Memory B cell (primary cell): Measurements from ENCODE around the gene PDE4B.
"Not testable (repeated sequence)": the region's sequence is repeated elsewhere in the genome, so short reads cannot be mapped to it uniquely, and the experiment has no call there.

Source experiments
- ATAC-seq: fragments of 150-1000 bp; cut with Tn5 transposase; 2 replicates; pipeline ENCODE4 v1.10.0; 2021; ENCODE audit warnings: low read depth, mild to moderate bottlenecking, moderate library complexity
- DNase-seq, 2 donors: peaks; one replicate each; pipeline ENCODE4 v3.0.0; 2022; ENCODE audit warnings: low spot score in 2 of 2
- H3K27ac Mint-ChIP-seq: one replicate; pipeline ENCODE4 v1.8.0; 2022; ENCODE audit warnings: mild to moderate bottlenecking, moderate library complexity, mixed read lengths
- H3K27me3 Mint-ChIP-seq: one replicate; pipeline ENCODE4 v1.8.0; 2022; ENCODE audit warnings: mixed read lengths
- H3K36me3 Mint-ChIP-seq: one replicate; pipeline ENCODE4 v1.8.0; 2022; ENCODE audit warnings: mild to moderate bottlenecking, mixed read lengths
- H3K4me1 Mint-ChIP-seq: one replicate; pipeline ENCODE4 v1.8.0; 2022; ENCODE audit warnings: mixed read lengths
- H3K4me3 Mint-ChIP-seq: one replicate; pipeline ENCODE4 v1.8.0; 2022; ENCODE audit warnings: mild to moderate bottlenecking, moderate library complexity, mixed read lengths
- H3K9me3 Mint-ChIP-seq: one replicate; pipeline ENCODE4 v1.8.0; 2022; ENCODE audit warnings: mixed read lengths

Gene PDE4B

DNA sequence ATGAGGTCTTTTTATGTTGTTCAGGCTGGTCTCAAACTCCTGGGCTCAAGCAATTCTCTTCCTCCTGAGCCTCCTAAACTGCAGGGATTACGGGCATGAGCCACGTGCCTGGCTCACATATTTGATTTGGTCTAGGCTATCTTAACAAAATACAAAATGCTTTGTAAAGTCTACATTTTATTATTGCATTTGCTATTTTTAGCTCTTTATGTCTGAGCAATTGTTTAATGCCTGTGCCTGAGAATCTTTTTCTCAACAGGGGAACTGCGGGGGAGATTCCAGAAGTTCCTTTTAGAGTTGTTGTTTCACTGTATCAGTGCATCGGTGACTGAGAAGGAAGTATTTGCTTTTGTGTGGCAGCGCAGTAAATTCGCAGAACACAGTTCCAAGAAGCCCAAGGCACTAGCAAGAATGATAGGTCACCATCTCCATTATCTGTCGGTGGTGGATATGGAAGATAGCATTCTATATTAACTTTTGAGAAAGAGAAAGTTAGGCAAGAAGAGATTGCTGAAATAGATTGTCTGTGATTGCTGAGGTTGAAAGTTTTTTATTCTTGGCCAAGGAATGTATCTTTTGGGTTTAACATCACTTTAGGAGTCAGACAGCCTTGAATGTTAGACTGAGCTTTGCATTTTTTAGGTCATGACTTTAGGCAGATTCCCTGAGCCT lies 167.3 kb downstream of the PDE4B start:
- Mint-ChIP-seq H3K36me3 (no peaks in the 10 kb centered on the region), H3K9me3 (no peaks in the 10 kb centered on the region), H3K4me3 (no peak overlapping the region), H3K27ac (no peak overlapping the region), H3K27me3 (peaks cover 2% of the 10 kb centered on the region), H3K4me1 (no peaks in the 10 kb centered on the region)
- ATAC-seq = no peak
- no peak for DNase-seq

DNA sequence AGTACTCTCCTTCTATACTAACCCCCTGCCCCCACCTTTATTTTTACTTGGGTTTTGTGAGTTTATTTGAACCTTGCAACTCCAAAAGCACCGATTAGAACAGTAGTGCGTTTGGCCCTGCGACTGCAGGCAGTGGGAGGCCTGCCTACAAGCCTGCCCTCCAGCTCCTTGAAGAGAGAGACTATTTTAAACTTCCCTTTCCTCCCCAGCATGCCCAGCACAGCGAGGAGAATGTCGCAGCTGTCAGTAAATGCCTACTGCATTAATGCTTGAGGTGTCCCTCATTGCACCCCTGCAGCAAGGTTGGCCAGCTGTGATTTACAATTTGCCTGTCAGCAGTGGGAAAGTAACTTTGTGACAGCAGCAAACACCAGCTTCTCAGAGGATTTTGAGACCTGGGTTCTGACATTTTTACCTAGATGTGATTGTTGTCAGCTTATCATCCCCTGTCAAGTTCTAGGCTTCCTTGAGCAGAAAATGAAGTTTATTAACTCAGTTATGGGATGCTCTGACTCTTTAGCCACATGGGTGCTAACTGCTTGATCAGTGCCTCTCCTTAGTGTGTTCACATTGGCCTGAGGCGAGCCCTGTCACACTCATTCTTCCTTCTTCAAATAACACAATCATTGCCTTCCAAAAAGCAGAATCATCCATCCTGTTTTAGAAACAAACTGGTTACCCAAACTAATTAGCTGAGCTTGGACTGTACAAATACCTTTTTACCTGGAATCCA lies 170.6 kb downstream of the PDE4B start:
- no peaks in the 10 kb centered on the region for H3K36me3 Mint-ChIP-seq
- H3K9me3 Mint-ChIP-seq = no peaks in the 10 kb centered on the region
- no peak for ATAC-seq
- no peak overlapping the region for H3K4me3 Mint-ChIP-seq
- no peak for DNase-seq
- H3K27ac Mint-ChIP-seq = no peak overlapping the region
- H3K4me1 Mint-ChIP-seq = no peaks in the 10 kb centered on the region
- peaks cover 7% of the 10 kb centered on the region for H3K27me3 Mint-ChIP-seq

DNA sequence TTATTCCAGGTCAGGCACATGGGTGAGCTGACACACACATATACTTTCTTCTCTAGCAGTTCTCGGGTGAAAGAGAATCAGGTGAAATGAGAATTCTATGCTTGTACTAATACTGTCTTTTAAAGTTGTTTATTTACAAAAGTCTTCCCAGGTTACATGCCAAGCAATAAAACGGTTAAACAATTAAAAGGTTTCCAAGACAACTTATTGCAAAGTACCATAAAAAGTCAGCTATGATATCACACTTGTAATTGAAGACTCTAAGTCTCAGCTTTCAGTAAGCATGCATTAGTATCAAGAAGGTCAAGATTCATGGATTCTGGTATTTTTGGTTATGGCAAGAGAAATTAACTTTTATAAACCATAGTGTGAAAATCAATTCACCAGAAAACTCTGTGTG lies 171.4 kb downstream of the PDE4B start:
- Mint-ChIP-seq H3K27me3 (peaks cover 7% of the 10 kb centered on the region), H3K4me3 (no peak overlapping the region), H3K36me3 (no peaks in the 10 kb centered on the region), H3K4me1 (no peaks in the 10 kb centered on the region), H3K9me3 (no peaks in the 10 kb centered on the region), H3K27ac (no peak overlapping the region)
- ATAC-seq (no peak), DNase-seq (no peak)

DNA sequence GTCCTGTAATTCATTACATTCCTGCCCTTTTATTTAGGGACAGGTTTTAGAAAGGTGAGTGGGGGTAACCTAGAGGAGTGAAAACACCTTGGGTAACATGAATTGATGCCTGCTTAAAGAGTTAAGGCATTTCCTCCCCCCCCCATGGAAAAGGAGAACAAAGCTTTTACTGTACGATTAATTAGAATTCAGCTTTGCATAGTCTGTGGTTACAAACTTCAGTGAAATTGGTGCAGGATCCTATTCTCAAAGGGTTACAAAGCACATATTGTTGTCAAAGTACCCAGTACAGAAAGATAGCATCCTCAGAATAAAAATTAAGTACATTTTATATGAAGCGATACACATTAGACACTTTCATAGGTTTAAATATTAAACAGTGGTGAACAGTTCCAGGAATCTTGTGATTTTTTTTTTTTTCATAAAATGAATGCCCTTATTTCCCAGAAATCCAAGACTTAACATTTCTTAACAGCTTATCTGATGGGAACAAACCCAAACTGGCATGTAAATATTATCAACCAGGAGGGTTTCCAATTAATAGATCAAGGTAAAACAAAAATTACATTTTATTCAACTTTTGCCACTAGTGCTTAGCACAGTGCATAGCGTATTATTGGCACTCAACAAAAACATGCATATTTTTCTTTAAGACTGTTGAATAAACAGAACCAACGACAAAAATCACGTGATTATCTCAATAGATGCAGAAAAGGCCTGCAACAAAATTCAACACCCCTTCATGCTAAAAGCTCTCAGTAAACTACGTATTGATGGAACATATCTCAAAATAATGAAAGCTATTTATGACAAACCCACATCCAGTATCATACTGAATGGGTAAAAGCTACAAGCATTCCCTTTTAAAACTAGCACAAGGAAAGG lies 172.7 kb downstream of the PDE4B start:
- no peak overlapping the region for H3K27ac Mint-ChIP-seq
- ATAC-seq (no peak), DNase-seq (no peak)
- peaks cover 7% of the 10 kb centered on the region for H3K27me3 Mint-ChIP-seq
- H3K36me3 Mint-ChIP-seq = no peaks in the 10 kb centered on the region
- no peak overlapping the region for H3K4me3 Mint-ChIP-seq
- no peaks in the 10 kb centered on the region for H3K4me1 Mint-ChIP-seq
- H3K9me3 Mint-ChIP-seq = no peaks in the 10 kb centered on the region

DNA sequence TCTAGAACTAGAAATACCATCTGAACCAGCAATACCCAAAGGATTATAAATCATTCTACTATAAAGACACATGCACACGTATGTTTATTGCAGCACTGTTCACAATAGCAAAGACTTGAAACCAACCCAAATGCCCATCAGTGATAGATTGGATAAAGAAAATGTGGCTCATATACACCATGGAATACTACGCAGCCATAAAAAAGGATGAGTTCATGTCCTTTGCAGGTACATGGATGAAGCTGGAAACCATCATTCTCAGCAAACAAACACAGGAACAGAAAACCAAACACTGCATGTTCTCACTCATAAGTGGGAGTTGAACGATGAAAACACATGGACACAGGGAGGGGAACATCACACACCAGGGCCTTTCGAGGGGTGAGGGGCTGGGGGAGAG lies 174.8 kb downstream of the PDE4B start:
- ATAC-seq, H3K4me3 Mint-ChIP-seq, H3K27me3 Mint-ChIP-seq, H3K4me1 Mint-ChIP-seq, DNase-seq, H3K9me3 Mint-ChIP-seq, H3K27ac Mint-ChIP-seq, H3K36me3 Mint-ChIP-seq: not testable (repeated sequence)

DNA sequence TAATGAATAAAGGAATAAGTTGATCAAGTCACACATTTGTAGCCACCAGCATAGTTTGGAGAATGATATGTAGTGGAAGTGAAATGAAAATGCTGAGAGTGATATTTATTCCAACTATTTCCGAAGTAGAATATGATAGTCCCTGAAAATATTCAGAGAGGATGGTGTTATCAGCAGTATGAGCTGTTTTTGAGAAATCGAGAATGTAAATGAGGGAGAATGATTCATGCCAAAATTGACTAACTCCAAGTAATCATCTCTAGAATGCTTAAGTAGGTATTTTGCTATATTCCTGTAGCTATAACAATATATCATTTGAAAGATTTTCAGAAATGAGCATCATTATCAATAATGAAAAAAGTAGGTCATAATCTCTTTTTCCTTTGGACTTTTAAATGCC lies 178.9 kb downstream of the PDE4B start:
- no peak overlapping the region for H3K4me3 Mint-ChIP-seq
- H3K27me3 Mint-ChIP-seq = peaks cover 8% of the 10 kb centered on the region
- DNase-seq (no peak), ATAC-seq (no peak)
- H3K36me3 Mint-ChIP-seq = peaks cover 4% of the 10 kb centered on the region
- H3K9me3 Mint-ChIP-seq = peaks cover 10% of the 10 kb centered on the region
- no peaks in the 10 kb centered on the region for H3K4me1 Mint-ChIP-seq
- no peak overlapping the region for H3K27ac Mint-ChIP-seq

DNA sequence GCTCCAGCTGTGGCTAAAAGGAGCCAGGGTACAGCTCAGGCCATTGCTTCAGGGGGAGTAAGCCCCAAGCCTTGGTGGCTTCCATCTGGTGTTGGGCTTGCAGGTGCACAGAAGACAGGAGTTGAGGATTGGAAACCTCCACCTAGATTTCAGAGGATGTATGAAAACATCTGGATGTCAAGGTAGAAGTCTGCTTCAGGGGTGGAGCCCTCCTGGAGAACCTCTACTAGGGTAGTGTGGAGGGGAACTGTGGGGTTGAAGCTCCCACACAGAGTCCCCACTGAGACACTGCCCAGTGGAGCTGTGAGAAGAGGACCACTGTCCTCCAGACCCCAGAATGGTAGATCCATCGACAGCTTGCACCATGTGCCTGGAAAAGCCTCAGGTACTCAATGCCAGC lies 183.0 kb downstream of the PDE4B start:
- peaks cover 7% of the 10 kb centered on the region for H3K27me3 Mint-ChIP-seq
- H3K9me3 Mint-ChIP-seq = peaks cover 14% of the 10 kb centered on the region

DNA sequence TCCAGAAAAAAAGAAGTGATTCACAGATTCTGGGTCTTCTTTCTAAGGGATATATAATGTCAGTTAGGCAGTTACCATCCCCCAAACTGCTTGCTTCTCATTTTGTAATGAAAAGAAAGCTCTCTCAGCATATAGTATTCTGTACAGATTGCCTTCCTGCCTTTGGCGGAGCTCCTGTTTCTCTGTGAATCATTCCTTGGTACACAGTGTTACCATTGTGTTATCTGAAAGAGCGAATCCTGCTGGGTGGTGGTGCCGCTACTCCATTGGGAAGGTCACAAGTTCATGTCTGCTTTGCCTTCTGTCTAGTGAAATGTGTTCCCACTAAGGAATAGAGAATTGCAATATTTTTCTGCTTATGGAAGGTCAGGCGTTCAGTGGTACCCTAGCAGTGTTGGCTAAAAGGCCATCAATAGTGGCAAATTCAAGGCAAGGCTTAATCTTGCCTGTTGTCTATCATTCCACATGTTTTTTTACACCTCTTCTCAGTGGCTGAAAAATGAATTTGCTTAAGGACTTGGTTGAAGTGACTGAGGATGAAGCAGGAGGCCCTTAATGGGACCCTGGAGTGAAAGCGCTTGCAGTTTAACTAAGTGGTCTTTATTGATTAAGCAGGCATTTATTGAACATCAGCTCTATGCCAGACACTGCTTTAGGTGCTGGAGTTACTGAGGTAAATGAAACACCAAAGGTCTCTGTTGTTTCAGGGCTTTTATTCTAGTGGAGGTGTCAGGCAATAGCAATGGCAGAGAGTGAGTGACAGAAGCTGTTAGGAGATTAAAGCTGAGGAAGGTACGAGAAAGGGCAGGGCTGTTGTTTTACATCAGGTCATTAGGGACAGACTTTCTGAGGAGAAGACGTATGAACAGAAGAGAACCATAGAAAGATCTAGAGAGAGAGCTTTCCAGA lies 186.7 kb downstream of the PDE4B start:
- DNase-seq (no peak), ATAC-seq (no peak)
- peaks cover 14% of the 10 kb centered on the region for H3K9me3 Mint-ChIP-seq
- H3K27ac Mint-ChIP-seq = no peak overlapping the region
- peaks cover 7% of the 10 kb centered on the region for H3K27me3 Mint-ChIP-seq
- H3K4me3 Mint-ChIP-seq = no peak overlapping the region
- H3K4me1 Mint-ChIP-seq = no peaks in the 10 kb centered on the region
- peaks cover 4% of the 10 kb centered on the region for H3K36me3 Mint-ChIP-seq

More for the DNA sequence above, 183.0 kb downstream of the PDE4B start:
- peaks cover 4% of the 10 kb centered on the region for H3K36me3 Mint-ChIP-seq
- H3K4me3 Mint-ChIP-seq = no peak overlapping the region
- ATAC-seq (no peak), DNase-seq (no peak)
- H3K4me1 Mint-ChIP-seq = no peaks in the 10 kb centered on the region
- no peak overlapping the region for H3K27ac Mint-ChIP-seq

DNA sequence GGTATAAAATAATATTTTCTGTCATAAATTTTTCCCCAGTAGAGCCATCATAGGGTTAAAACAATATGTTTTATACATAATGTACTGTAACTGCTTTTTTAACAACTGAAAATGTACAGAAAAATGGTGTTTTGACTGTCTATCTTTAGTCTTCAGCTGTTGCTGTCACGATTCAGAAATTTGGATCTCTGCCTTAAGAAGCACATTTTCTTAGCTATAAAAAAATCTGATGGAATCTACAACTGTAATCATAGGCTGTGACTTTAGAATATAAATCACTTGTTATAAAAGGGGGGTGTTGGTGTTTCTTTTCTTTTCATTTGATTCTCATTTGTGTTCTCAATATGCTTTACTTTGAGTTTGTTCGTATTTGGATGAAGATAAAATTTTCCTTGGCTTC lies 187.5 kb downstream of the PDE4B start:
- Mint-ChIP-seq H3K27ac (no peak overlapping the region), H3K4me1 (no peaks in the 10 kb centered on the region), H3K4me3 (no peak overlapping the region), H3K27me3 (peaks cover 7% of the 10 kb centered on the region), H3K9me3 (peaks cover 7% of the 10 kb centered on the region), H3K36me3 (peaks cover 1% of the 10 kb centered on the region)
- no peak for DNase-seq
- no peak for ATAC-seq

DNA sequence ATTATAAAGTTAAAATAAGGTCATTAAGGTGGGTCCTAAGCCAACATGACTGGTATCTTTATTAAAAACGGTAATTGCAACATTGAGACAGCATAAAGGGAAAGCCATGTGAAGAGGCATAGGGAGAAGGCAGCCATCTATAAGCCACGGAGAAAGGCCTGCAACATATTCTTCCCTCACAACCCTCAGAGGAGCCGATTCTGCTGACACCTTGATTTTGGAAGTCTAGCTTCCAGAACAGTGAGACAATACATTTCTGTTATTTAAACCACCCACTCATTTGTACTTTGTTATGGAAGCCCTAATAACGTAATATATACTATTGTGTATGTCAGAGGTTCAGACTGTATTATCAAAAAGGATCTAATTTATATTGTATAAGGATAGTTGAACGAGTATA lies 190.8 kb downstream of the PDE4B start:
- peaks cover 2% of the 10 kb centered on the region for H3K9me3 Mint-ChIP-seq
- H3K27me3 Mint-ChIP-seq = peaks cover 7% of the 10 kb centered on the region
- H3K4me3 Mint-ChIP-seq = no peak overlapping the region

DNA sequence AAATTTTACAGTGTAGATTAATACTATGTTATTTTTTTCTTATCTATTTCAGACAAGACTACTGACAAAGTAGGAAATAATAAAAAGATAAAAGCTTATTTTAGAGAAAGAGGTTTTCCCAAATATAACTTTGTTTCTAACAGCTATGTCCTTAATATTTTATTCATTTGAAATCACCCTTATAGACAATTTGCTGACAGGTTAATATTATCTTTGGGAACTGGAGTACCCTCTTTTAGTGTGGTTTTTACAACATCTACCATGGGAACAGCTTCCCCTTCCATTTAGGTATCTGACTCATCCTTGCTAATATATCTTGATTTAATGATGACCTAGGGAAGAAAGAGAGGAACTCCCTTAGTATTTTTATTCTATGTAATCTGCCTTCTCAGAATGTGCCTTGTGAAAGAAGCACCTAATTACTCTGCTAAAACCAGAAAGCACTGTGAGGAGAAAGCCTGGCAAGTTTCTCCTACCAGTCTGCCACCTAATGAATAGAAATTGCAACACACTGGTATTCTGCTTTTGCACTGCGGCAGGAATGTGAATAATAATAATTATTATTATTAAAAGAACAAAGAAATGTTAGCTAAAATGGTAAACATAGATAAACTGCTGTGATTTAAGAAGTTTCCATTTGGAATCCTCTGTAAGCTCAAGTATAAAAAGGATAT lies 192.8 kb downstream of the PDE4B start:
- H3K4me1 Mint-ChIP-seq = no peaks in the 10 kb centered on the region
- peaks cover 2% of the 10 kb centered on the region for H3K27me3 Mint-ChIP-seq
- H3K4me3 Mint-ChIP-seq = no peak overlapping the region
- no peak overlapping the region for H3K27ac Mint-ChIP-seq
- no peaks in the 10 kb centered on the region for H3K9me3 Mint-ChIP-seq
- no peak for DNase-seq
- H3K36me3 Mint-ChIP-seq = no peaks in the 10 kb centered on the region
- ATAC-seq = no peak

More for the DNA sequence above, 190.8 kb downstream of the PDE4B start:
- DNase-seq (no peak), ATAC-seq (no peak)
- Mint-ChIP-seq H3K36me3 (no peaks in the 10 kb centered on the region), H3K4me1 (no peaks in the 10 kb centered on the region), H3K27ac (no peak overlapping the region)

DNA sequence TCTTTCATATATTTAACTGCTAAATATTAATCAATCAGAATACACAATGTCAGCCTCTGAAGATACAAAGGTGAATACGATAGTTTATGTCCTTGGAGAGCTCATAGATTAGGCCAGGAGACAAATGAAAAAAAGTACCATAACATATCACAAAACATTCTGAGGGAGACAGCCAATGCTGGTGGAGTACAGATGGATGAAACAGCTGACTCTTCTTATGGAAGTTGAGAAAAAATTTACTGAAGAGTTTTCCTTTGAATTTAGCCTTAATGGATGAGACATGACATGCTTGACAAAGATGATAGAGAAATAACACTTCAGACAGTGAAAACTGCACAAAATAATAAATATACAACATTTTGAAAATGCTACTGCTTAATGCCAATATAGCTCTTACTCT lies 193.5 kb downstream of the PDE4B start:
- no peak overlapping the region for H3K27ac Mint-ChIP-seq
- peaks cover 2% of the 10 kb centered on the region for H3K27me3 Mint-ChIP-seq
- H3K9me3 Mint-ChIP-seq = no peaks in the 10 kb centered on the region
- no peaks in the 10 kb centered on the region for H3K36me3 Mint-ChIP-seq
- ATAC-seq (no peak), DNase-seq (no peak)
- H3K4me3 Mint-ChIP-seq = no peak overlapping the region
- no peaks in the 10 kb centered on the region for H3K4me1 Mint-ChIP-seq

DNA sequence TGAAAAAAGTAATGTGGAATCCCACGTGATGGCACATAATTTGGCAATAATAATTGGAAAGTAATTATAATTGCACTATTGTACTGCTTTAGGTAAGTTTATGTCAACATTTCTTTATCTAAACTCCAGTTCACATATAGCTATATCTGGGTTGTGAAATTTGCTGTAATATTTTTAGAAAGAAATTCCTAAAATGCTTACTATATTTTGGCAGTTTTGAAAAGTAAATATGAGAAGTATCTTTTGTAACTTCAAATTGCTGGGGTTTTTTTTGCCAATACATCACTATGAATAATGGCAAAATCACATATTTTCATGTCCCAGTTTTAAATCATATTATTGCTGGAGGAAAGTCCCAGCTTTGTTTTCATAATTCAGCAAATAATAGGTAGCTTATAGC lies 197.5 kb downstream of the PDE4B start:
- Mint-ChIP-seq H3K4me3 (no peak overlapping the region), H3K36me3 (no peaks in the 10 kb centered on the region), H3K27me3 (peaks cover 1% of the 10 kb centered on the region)

More for the DNA sequence above, 197.5 kb downstream of the PDE4B start:
- DNase-seq = no peak
- ATAC-seq = no peak
- Mint-ChIP-seq H3K9me3 (no peaks in the 10 kb centered on the region), H3K4me1 (no peaks in the 10 kb centered on the region), H3K27ac (no peak overlapping the region)
